ENCODE measurements around the gene ZDHHC24. TPM values are rescaled to one million over a fixed set of nuclear protein-coding genes. Genes with fewer than 3 reads are reported as not detected.

Gene ZDHHC24
- total RNA-seq, 1 experiment from 2014 or later: 10.5 TPM

DNA sequence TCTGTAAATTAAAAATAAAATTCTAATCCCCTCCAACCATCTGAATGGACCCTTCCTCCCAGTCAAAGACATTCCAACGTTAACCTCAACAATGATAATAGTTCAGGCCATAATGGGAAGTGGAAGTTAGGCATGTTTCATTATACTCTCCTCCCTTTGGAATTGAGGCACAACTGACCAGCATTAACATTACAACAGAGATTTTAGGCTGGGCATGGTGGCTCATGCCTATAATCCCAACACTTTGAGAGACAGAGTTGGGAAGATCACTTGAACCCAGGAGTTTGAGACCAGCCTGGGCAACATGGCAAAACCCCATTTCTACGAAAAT, 25.0 kb upstream of the ZDHHC24 start:
- TF ChIP-seq, protein P1, sequence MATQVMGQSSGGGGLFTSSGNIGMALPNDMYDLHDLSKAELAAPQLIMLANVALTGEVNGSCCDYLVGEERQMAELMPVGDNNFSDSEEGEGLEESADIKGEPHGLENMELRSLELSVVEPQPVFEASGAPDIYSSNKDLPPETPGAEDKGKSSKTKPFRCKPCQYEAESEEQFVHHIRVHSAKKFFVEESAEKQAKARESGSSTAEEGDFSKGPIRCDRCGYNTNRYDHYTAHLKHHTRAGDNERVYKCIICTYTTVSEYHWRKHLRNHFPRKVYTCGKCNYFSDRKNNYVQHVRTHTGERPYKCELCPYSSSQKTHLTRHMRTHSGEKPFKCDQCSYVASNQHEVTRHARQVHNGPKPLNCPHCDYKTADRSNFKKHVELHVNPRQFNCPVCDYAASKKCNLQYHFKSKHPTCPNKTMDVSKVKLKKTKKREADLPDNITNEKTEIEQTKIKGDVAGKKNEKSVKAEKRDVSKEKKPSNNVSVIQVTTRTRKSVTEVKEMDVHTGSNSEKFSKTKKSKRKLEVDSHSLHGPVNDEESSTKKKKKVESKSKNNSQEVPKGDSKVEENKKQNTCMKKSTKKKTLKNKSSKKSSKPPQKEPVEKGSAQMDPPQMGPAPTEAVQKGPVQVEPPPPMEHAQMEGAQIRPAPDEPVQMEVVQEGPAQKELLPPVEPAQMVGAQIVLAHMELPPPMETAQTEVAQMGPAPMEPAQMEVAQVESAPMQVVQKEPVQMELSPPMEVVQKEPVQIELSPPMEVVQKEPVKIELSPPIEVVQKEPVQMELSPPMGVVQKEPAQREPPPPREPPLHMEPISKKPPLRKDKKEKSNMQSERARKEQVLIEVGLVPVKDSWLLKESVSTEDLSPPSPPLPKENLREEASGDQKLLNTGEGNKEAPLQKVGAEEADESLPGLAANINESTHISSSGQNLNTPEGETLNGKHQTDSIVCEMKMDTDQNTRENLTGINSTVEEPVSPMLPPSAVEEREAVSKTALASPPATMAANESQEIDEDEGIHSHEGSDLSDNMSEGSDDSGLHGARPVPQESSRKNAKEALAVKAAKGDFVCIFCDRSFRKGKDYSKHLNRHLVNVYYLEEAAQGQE (IDR thresholded peaks at IDR 0.05; ENCODE audit: low read depth): no peak
- TF ChIP-seq TCF7L2 (IDR thresholded peaks at IDR 0.05; ENCODE audit: borderline replicate concordance, extremely low read depth, insufficient read depth, insufficient read length) (no peak), SP1 (IDR thresholded peaks at IDR 0.05; ENCODE audit: low read depth) (no peak), CEBPB (IDR thresholded peaks at IDR 0.05; ENCODE audit: low read depth) (no peak), ZFX (IDR thresholded peaks at IDR 0.05) (no peak), POLR2AphosphoS5 (IDR thresholded peaks at IDR 0.05; ENCODE audit: low read depth, low read length) (no peak), RAD21 (IDR thresholded peaks at IDR 0.05; ENCODE audit: low read depth) (no peak), SIN3A (IDR thresholded peaks at IDR 0.05; ENCODE audit: low read depth) (no peak), ELF1 (IDR thresholded peaks at IDR 0.05; ENCODE audit: borderline replicate concordance, low read depth) (no peak)
- TF ChIP-seq, protein P2, sequence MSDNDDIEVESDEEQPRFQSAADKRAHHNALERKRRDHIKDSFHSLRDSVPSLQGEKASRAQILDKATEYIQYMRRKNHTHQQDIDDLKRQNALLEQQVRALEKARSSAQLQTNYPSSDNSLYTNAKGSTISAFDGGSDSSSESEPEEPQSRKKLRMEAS (IDR thresholded peaks at IDR 0.05): no peak
- TF ChIP-seq, protein P3, sequence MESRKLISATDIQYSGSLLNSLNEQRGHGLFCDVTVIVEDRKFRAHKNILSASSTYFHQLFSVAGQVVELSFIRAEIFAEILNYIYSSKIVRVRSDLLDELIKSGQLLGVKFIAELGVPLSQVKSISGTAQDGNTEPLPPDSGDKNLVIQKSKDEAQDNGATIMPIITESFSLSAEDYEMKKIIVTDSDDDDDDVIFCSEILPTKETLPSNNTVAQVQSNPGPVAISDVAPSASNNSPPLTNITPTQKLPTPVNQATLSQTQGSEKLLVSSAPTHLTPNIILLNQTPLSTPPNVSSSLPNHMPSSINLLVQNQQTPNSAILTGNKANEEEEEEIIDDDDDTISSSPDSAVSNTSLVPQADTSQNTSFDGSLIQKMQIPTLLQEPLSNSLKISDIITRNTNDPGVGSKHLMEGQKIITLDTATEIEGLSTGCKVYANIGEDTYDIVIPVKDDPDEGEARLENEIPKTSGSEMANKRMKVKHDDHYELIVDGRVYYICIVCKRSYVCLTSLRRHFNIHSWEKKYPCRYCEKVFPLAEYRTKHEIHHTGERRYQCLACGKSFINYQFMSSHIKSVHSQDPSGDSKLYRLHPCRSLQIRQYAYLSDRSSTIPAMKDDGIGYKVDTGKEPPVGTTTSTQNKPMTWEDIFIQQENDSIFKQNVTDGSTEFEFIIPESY (IDR thresholded peaks at IDR 0.05; ENCODE audit: extremely low read depth, insufficient replicate concordance, low read length): no peak
- TF ChIP-seq, protein P4, sequence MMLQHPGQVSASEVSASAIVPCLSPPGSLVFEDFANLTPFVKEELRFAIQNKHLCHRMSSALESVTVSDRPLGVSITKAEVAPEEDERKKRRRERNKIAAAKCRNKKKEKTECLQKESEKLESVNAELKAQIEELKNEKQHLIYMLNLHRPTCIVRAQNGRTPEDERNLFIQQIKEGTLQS (IDR thresholded peaks at IDR 0.05): no peak
- peaks cover 3% of the 10 kb centered on the region; the same call in 1 of the 2 replicates for H3K27me3 ChIP-seq (ENCODE audit: insufficient read depth, low read length)
- BruUV-seq (replicated peaks): no TSS peak
- H3K9me2 ChIP-seq (ENCODE audit: insufficient read depth): no peaks in the 10 kb centered on the region
- no peak overlapping the region for H3K27ac ChIP-seq (ENCODE audit: low read depth, low read length)
- ChIA-PET POLR2A (no interaction called here), CTCF (interaction anchor here (0.7 kb wide), 1 partner anchor 21 kb away, joined by 4 read pairs; no protein-coding TSS in a partner anchor), RAD21 (ENCODE audit: low non-redundant PET in 1 of 2, low total read pairs in 2 of 2, uncharacterized antibody in 2 of 2, unreplicated experiment in 2 of 2) (no interaction called here)
- no peaks in the 10 kb centered on the region for H3K79me2 ChIP-seq (ENCODE audit: insufficient read depth, low read length)
- H3K36me3 ChIP-seq (ENCODE audit: control insufficient read depth in 1 of 2, insufficient read depth in 2 of 2, low read length in 2 of 2): no peaks in the 10 kb centered on the region
- no peaks in the 10 kb centered on the region for H3K9me3 ChIP-seq (ENCODE audit: control insufficient read depth in 1 of 2, insufficient read depth in 1 of 2, low read depth in 1 of 2, low read length in 2 of 2)
- no peak overlapping the region for H2AFZ ChIP-seq (ENCODE audit: low read depth, low read length, poor library complexity, severe bottlenecking)
- H3K9ac ChIP-seq (ENCODE audit: low read length): no peak overlapping the region
- no peak overlapping the region for H3K4me2 ChIP-seq (ENCODE audit: low read length)
- no peak overlapping the region for H3K4me3 ChIP-seq (replicated peaks in 1 of 2; ENCODE audit: low read depth in 1 of 2, low read length in 2 of 2)
- H4K20me1 ChIP-seq (ENCODE audit: insufficient read depth): no peaks in the 10 kb centered on the region
- intact Hi-C loops (cut with micrococcal nuclease): no loop called here
- no peak for ATAC-seq
- no peaks in the 10 kb centered on the region for H3K4me1 ChIP-seq (ENCODE audit: control insufficient read depth in 1 of 2, insufficient read depth in 2 of 2, low read length in 2 of 2)
- no peak for DNase-seq (ENCODE audit: low read depth, low spot score)

Data from HCT116 (cell line).